SU-DHL-6 (cell line): ENCODE data around the gene TPSB2.
"Not testable (repeated sequence)": the region's sequence is repeated elsewhere in the genome, so short reads cannot be mapped to it uniquely, and the experiment has no call there.

Experiments
- CTCF ChIP-seq: fragments of 200-600 bp; sonication (generic); IDR thresholded peaks from one replicate; pipeline ENCODE4 v1.5.1; 2017; ENCODE audit warnings: antibody characterized with exemption, mild to moderate bottlenecking, low read length, moderate library complexity; ENCODE audit not compliant: insufficient read depth, poor library complexity, severe bottlenecking
- EZH2phosphoT487 ChIP-seq: fragments of 200-600 bp; sonication (generic), shearing (Covaris generic); conservative IDR thresholded peaks from 2 replicates; pipeline ENCODE4 v1.6.1; 2018; ENCODE audit warnings: mild to moderate bottlenecking, antibody characterized with exemption, low read length, moderate library complexity, mixed read lengths

GRCh38 chr16:1236659-1237058 is 6.7 kb upstream of the TPSB2 start:
- TF ChIP-seq CTCF, EZH2phosphoT487: not testable (repeated sequence)
